ENCODE results near the gene SCYGR6. TPM values are rescaled to one million over a fixed set of nuclear protein-coding genes. Genes with fewer than 3 reads are reported as not detected.
"Not testable (repeated sequence)": the region's sequence is repeated elsewhere in the genome, so short reads cannot be mapped to it uniquely, and the experiment has no call there.

Gene SCYGR6
- total RNA-seq, 1 donor from 2014 or later: not detected

DNA sequence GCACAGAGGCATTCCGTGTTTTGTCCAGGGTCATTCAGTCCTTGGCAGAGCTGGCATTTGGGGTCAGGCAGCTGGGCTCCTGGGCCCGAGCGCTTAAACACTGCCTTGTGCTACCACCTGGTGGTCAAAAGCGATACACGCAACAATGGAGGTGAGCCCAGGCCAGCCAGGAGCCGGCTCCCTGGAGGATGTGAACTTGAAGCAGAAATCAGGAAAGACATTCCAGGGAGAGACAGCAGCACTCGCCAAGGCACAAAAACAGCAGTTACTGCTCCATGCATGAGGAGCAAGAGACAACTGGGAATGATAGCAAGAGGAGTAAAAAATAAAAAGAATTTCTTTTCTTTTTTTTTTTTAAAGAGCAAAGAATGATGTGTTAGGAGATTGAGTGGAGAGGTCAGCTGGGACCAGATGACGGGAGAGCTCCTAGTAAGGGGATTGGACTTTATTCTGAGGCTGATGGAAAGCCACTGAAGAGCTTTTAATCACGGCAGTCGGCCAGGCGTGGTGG, 41.9 kb upstream of the SCYGR6 start:
- Mint-ChIP-seq H3K4me1 (ENCODE audit: unreplicated experiment) (peaks cover 12% of the 10 kb centered on the region), H3K27ac (ENCODE audit: unreplicated experiment) (peak overlapping the region; percentile 60), H3K4me3 (ENCODE audit: unreplicated experiment) (no peak overlapping the region), H3K36me3 (ENCODE audit: unreplicated experiment) (no peaks in the 10 kb centered on the region), H3K9me3 (ENCODE audit: unreplicated experiment) (no peaks in the 10 kb centered on the region), H3K27me3 (ENCODE audit: unreplicated experiment) (no peaks in the 10 kb centered on the region)
- TF ChIP-seq, protein P1, sequence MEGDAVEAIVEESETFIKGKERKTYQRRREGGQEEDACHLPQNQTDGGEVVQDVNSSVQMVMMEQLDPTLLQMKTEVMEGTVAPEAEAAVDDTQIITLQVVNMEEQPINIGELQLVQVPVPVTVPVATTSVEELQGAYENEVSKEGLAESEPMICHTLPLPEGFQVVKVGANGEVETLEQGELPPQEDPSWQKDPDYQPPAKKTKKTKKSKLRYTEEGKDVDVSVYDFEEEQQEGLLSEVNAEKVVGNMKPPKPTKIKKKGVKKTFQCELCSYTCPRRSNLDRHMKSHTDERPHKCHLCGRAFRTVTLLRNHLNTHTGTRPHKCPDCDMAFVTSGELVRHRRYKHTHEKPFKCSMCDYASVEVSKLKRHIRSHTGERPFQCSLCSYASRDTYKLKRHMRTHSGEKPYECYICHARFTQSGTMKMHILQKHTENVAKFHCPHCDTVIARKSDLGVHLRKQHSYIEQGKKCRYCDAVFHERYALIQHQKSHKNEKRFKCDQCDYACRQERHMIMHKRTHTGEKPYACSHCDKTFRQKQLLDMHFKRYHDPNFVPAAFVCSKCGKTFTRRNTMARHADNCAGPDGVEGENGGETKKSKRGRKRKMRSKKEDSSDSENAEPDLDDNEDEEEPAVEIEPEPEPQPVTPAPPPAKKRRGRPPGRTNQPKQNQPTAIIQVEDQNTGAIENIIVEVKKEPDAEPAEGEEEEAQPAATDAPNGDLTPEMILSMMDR (IDR thresholded peaks at IDR 0.05): peak; percentile 95
- peak; percentile 90 for DNase-seq (ENCODE audit: extremely low spot score, unreplicated experiment)

- no peaks in the 10 kb centered on the region for H3K9me3 Mint-ChIP-seq (ENCODE audit: unreplicated experiment)
- H3K36me3 Mint-ChIP-seq (ENCODE audit: unreplicated experiment): no peaks in the 10 kb centered on the region
- DNase-seq (ENCODE audit: extremely low spot score, unreplicated experiment): no peak
- peak overlapping the region; percentile 60 for H3K27ac Mint-ChIP-seq (ENCODE audit: unreplicated experiment)
- TF ChIP-seq, protein P1 (IDR thresholded peaks at IDR 0.05): no peak
- no peaks in the 10 kb centered on the region for H3K27me3 Mint-ChIP-seq (ENCODE audit: unreplicated experiment)
- no peak overlapping the region for H3K4me3 Mint-ChIP-seq (ENCODE audit: unreplicated experiment)
- H3K4me1 Mint-ChIP-seq (ENCODE audit: unreplicated experiment): peaks cover 12% of the 10 kb centered on the region
Observed at GRCh38 chr2:227765788-227766372, 41.3 kb upstream of the SCYGR6 start.

DNA sequence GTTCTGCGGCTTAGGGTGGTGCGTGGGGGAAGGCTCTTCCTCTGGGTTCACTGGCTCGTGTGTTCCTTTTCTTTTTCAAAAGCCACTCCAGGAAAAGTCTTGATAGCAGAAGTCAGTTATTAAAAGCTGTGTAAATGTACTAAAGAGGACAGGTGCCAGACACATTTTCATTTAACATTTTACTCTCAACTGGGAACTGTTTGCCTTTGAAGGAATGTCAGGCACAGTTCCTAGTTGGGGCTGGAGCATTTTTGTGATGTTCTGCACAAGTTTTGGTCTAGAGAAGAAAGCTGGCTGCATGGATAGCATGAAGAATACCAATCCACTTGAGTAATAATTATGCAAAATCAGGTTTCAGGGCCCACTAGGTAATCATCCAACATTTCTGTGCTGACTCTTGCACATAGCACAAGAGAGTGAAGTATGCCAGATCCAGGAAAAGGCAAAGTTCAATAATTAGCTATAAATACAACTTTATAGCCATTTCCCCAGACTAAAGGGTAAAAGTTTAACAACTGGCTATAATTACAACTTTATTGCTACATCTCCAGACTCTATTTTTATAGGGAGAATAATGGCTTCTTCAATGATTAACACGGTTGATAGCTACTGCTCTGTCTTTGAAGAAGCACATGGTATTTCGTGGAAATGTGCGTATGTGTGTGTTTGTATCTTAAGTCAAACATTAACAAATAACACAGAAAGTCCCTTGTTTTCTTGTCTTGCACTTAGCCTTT, 37.4 kb upstream of the SCYGR6 start:
- no peaks in the 10 kb centered on the region for H3K36me3 Mint-ChIP-seq (ENCODE audit: unreplicated experiment)
- no peak for DNase-seq (ENCODE audit: extremely low spot score, unreplicated experiment)
- H3K27ac Mint-ChIP-seq (ENCODE audit: unreplicated experiment): no peak overlapping the region
- no peak overlapping the region for H3K4me3 Mint-ChIP-seq (ENCODE audit: unreplicated experiment)
- TF ChIP-seq, protein P1 (IDR thresholded peaks at IDR 0.05): no peak
- H3K27me3 Mint-ChIP-seq (ENCODE audit: unreplicated experiment): no peaks in the 10 kb centered on the region
- peaks cover 16% of the 10 kb centered on the region for H3K4me1 Mint-ChIP-seq (ENCODE audit: unreplicated experiment)
- H3K9me3 Mint-ChIP-seq (ENCODE audit: unreplicated experiment): no peaks in the 10 kb centered on the region

DNA sequence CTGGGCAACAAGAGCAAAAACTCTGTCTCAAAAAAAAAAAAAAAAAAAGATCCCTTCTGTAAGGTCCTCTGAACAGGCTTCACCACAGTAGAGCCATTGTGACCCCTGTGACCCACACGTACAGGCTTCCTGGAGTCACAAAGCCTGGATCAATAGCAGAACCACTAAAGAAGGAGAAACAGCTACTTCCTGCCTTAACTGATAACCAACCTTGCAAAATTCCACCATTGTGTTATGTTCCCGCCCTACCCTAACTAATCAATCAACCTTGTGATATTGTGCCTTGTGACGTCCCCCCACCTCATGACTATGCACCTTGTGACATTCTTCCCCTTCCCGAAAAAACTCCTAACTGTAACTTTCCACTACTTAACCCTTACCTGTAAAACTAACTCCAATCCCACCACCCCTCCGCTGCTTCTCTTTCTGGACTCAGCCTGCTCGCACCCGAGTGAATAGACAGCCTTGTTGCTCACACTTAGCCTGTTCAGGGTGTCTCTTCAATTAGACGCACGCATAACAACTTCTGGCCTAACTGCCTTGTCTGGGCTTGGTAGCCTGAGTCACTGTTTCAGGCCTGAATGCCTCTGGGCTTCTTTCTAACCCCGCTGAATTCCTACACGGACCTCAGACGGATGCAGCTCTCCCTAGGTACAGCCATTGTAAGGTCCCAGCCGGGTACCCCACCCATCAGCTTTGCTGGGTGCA, 35.0 kb upstream of the SCYGR6 start:
- Mint-ChIP-seq H3K9me3 (ENCODE audit: unreplicated experiment) (no peaks in the 10 kb centered on the region), H3K4me1 (ENCODE audit: unreplicated experiment) (peaks cover 4% of the 10 kb centered on the region), H3K27ac (ENCODE audit: unreplicated experiment) (no peak overlapping the region), H3K4me3 (ENCODE audit: unreplicated experiment) (no peak overlapping the region), H3K27me3 (ENCODE audit: unreplicated experiment) (no peaks in the 10 kb centered on the region), H3K36me3 (ENCODE audit: unreplicated experiment) (no peaks in the 10 kb centered on the region)
- TF ChIP-seq, protein P1 (IDR thresholded peaks at IDR 0.05): no peak
- no peak for DNase-seq (ENCODE audit: extremely low spot score, unreplicated experiment)

DNA sequence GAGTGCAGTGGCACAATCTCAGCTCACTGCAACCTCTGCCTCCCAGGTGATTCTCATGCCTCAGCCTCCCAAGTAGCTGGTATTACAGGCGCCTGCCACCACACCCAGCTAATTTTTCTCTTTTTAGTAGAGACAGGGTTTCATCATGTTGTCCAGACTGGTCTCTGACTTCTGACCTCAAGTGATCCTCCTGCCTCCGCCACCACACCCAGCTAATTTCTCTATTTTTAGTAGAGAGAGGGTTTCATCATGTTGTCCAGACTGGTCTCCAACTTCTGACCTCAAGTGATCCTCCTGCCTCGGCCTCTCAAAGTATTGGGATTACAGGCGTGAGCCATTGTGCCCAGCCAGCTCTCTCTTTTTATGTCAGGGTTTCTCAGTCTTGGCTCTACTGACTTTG, 31.7 kb upstream of the SCYGR6 start:
- not testable (repeated sequence) for H3K4me3 Mint-ChIP-seq (ENCODE audit: unreplicated experiment); DNase-seq (ENCODE audit: extremely low spot score, unreplicated experiment); H3K27ac Mint-ChIP-seq (ENCODE audit: unreplicated experiment); H3K36me3 Mint-ChIP-seq (ENCODE audit: unreplicated experiment); H3K9me3 Mint-ChIP-seq (ENCODE audit: unreplicated experiment); H3K27me3 Mint-ChIP-seq (ENCODE audit: unreplicated experiment); H3K4me1 Mint-ChIP-seq (ENCODE audit: unreplicated experiment)
